GM23248 (cell line): ENCODE results near the gene TNP1. TPM values are rescaled to one million over a fixed set of nuclear protein-coding genes. Genes with fewer than 3 reads are reported as not detected.

Experiments used
- DNase-seq: peaks from one replicate; pipeline ENCODE4 v3.0.0-alpha.2; 2015
- H2AFZ ChIP-seq: fragments of 200-600 bp; sonication (generic); 2 replicates; pipeline ENCODE4 v1.6.1; 2016; ENCODE audit warnings: antibody characterized with exemption
- H3F3A ChIP-seq: fragments of 200-600 bp; sonication (generic); 2 replicates; pipeline ENCODE4 v1.6.1; 2016; ENCODE audit warnings: mild to moderate bottlenecking, antibody characterized with exemption, mixed run types; ENCODE audit not compliant: insufficient read depth
- H3K27ac ChIP-seq: fragments of 200-600 bp; sonication (generic); 2 replicates; pipeline ENCODE4 v1.5.1; 2016; ENCODE audit warnings: mild to moderate bottlenecking
- H3K27me3 ChIP-seq: fragments of 200-600 bp; sonication (generic); replicated peaks from 2 replicates; pipeline ENCODE4 v1.6.1; 2016; ENCODE audit warnings: mild to moderate bottlenecking; ENCODE audit not compliant: insufficient read depth
- H3K36me3 ChIP-seq: fragments of 200-600 bp; sonication (generic); 2 replicates; pipeline ENCODE4 v1.6.1; 2016; ENCODE audit warnings: low read depth, mild to moderate bottlenecking
- H3K4me1 ChIP-seq: fragments of 200-600 bp; sonication (generic); 2 replicates; pipeline ENCODE4 v1.6.1; 2016; ENCODE audit warnings: mild to moderate bottlenecking; ENCODE audit not compliant: insufficient read depth
- H3K4me2 ChIP-seq: fragments of 200-600 bp; sonication (generic); one replicate; pipeline ENCODE4 v1.6.1; 2016; ENCODE audit warnings: mild to moderate bottlenecking; ENCODE audit not compliant: unreplicated experiment
- H3K4me3 ChIP-seq: fragments of 200-600 bp; sonication (generic); 2 replicates; pipeline ENCODE4 v1.5.1; 2016; ENCODE audit warnings: mild to moderate bottlenecking
- H3K79me2 ChIP-seq: fragments of 200-600 bp; sonication (generic); 2 replicates; pipeline ENCODE4 v1.6.1; 2016; ENCODE audit warnings: mild to moderate bottlenecking; ENCODE audit not compliant: insufficient read depth
- H3K9ac ChIP-seq: fragments of 200-600 bp; sonication (generic); 2 replicates; pipeline ENCODE4 v1.6.1; 2016; ENCODE audit warnings: mild to moderate bottlenecking
- H3K9me2 ChIP-seq: fragments of 200-600 bp; sonication (generic); 2 replicates; pipeline ENCODE4 v1.6.1; 2016; ENCODE audit warnings: mixed run types, mild to moderate bottlenecking, moderate library complexity; ENCODE audit not compliant: insufficient read depth
- H3K9me3 ChIP-seq: fragments of 200-600 bp; sonication (generic); one replicate; pipeline ENCODE4 v1.6.1; 2017; ENCODE audit warnings: low read depth
- H4K20me1 ChIP-seq: fragments of 200-600 bp; sonication (generic); 2 replicates; pipeline ENCODE4 v1.6.0; 2016; ENCODE audit not compliant: insufficient read depth
- EZH2 ChIP-seq: fragments of 200-600 bp; sonication (generic); IDR thresholded peaks from 2 replicates; pipeline ENCODE4 v1.6.1; 2018; ENCODE audit warnings: antibody characterized with exemption, mild to moderate bottlenecking; ENCODE audit not compliant: insufficient read depth, poor library complexity, severe bottlenecking
- EZH2phosphoT487 ChIP-seq: fragments of 200-600 bp; sonication (generic); IDR thresholded peaks from 2 replicates; pipeline ENCODE4 v1.6.1; 2018; ENCODE audit warnings: antibody characterized with exemption, moderate library complexity, mild to moderate bottlenecking, low read depth; ENCODE audit not compliant: insufficient read depth
- WGBS, 2 experiments: methylation state at CpG; one replicate each; pipeline ENCODE4 v1.1.6; 2015 to 2017; ENCODE audit warnings: low lambda C conversion rate in 2 of 2, low coverage in 1 of 2; ENCODE audit errors: missing lambda C conversion rate in 2 of 2; 5-methylcytosine and 5-hydroxymethylcytosine counted together
- in situ Hi-C: fragments of 300-500 bp; cut with MboI; formaldehyde crosslinking; loops from 2 replicates; pipeline ENCODE4 v1.15.0; 2020
- polyA plus RNA-seq: library from polyadenylated mRNA; unstranded; fragments of >200 nt; fragmentation: Nextera tagmentation; extraction: Ambion mirVana; gene quantifications from 2 replicates; pipeline ENCODE4 v1.2.1, GENCODE V29; 2016
- total RNA-seq: library from RNA; depleted of rRNA; stranded (reverse); fragments of >200 nt; shearing (Covaris generic); gene quantifications from 2 replicates; pipeline ENCODE4 v1.2.3, GENCODE V29; 2014; rRNA removed

TNP1 gene
- total and polyA plus RNA-seq, 2 experiments from 2014 or later = not detected

DNA sequence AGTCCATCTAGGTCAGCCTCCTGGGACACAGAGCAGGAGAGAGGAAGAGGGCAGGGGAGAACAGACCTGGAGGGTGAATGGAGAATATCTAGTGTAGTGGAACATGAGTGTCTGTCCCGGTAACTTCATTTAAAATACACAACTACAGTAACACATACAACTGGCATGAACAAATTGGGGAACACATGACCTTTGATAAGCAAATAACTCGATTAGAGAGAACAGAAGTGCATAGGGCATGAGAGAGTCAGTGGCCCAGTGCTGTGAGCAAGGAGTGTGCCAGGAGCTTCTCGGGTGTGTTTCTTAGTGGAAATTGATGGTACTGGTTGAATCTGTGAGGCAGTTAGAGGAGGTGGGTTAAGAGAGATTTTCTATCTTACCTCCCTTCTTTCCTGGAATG, 40.8 kb downstream of the TNP1 start:
- Histone ChIP-seq H3K9me3 (no peaks in the 10 kb centered on the region), H3K4me2 (no peak overlapping the region), H2AFZ (no peak overlapping the region), H3F3A (no peaks in the 10 kb centered on the region), H3K4me1 (no peaks in the 10 kb centered on the region), H3K27me3 (peaks cover 39% of the 10 kb centered on the region), H3K36me3 (no peaks in the 10 kb centered on the region), H3K27ac (no peak overlapping the region), H4K20me1 (no peaks in the 10 kb centered on the region), H3K79me2 (no peaks in the 10 kb centered on the region), H3K4me3 (no peak overlapping the region), H3K9ac (no peak overlapping the region), H3K9me2 (no peaks in the 10 kb centered on the region)
- DNase-seq = no peak
- no peak for TF ChIP-seq EZH2
- TF ChIP-seq EZH2phosphoT487 = no peak
- in situ Hi-C loops = no loop called here
- WGBS, 2 experiments = 64 to 65% methylated on average over 3 of the region's 3 CpGs

DNA sequence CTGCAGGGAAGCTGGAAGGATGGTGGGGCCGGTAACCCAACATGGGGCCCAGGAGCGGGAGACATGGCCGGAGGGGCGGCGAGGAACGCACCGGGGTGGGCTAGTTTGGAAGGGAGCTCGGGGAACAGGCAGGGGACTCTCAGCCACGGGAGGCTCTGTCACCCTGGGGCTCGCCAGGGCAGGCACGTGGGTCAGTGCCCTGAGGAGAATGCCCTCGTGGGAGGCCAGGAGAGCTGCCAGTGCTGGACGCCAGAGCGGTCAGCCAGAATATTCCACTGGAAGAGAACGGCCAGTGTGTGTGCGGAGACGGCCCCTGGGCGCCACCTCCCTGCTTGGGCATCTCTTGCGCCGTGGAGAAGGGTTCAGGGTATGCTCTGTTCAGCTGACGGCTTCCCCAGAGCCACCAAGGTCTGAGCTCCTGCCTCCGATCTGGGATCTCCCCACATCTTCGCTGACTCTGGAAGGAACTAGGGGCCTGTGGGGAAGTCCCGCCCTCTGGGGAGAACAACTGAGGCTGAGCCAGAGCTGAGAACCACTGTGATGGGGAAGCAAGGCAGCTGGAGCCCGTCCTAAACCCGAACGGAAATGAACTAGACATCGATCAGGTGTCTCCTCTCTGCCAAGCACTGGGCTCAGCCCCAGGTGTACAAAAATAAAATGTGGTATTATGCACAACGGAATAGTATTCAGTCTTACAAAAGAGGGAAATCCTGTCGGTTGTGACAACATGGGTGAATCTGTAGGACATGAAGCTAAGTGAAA, 49.3 kb downstream of the TNP1 start:
- no peak overlapping the region for H3K4me2 ChIP-seq
- no peaks in the 10 kb centered on the region for H3K36me3 ChIP-seq
- no peaks in the 10 kb centered on the region for H3K79me2 ChIP-seq
- DNase-seq = no peak
- peaks cover 12% of the 10 kb centered on the region for H3K27me3 ChIP-seq
- no peak overlapping the region for H3K4me3 ChIP-seq
- H2AFZ ChIP-seq = no peak overlapping the region
- no peak overlapping the region for H3K9ac ChIP-seq
- TF ChIP-seq EZH2phosphoT487 = no peak
- TF ChIP-seq EZH2 = no peak
- H3F3A ChIP-seq = no peaks in the 10 kb centered on the region
- 77 to 83% methylated on average over 21 to 30 of the region's 30 CpGs for WGBS, 2 experiments
- H3K27ac ChIP-seq = no peak overlapping the region
- H3K9me3 ChIP-seq = no peaks in the 10 kb centered on the region
- in situ Hi-C loops = no loop called here
- H3K4me1 ChIP-seq = no peaks in the 10 kb centered on the region
- no peaks in the 10 kb centered on the region for H3K9me2 ChIP-seq
- no peaks in the 10 kb centered on the region for H4K20me1 ChIP-seq

Other genes with a start within 250 kb of the TNP1 start
- 24.0 and 40.1 TPM in 2 replicates for gene IGFBP2, start 226.6 kb downstream of the TNP1 start, total RNA-seq
- gene IGFBP2, start 226.6 kb downstream of the TNP1 start, polyA plus RNA-seq = 5.6 and 12.6 TPM in 2 replicates
- 117 TPM in 2 replicates for gene IGFBP5, start 164.5 kb downstream of the TNP1 start, total RNA-seq
- gene IGFBP5, start 164.5 kb downstream of the TNP1 start, polyA plus RNA-seq = 37.9 and 39.8 TPM in 2 replicates